Immature natural killer cell (primary cell): ENCODE results near the gene HOXA5. TPM values are rescaled to one million over a fixed set of nuclear protein-coding genes. Genes with fewer than 3 reads are reported as not detected.

Experiments
- DNase-seq, 3 donors: peaks; one replicate each; pipeline ENCODE4 v3.0.0; 2022; ENCODE audit warnings: mixed read lengths in 1 of 3
- H3K27ac Mint-ChIP-seq, 6 donors: one replicate each; pipeline ENCODE4 v1.8.0; 2020; ENCODE audit warnings: mixed read lengths in 6 of 6, mild to moderate bottlenecking in 5 of 6, inconsistent platforms in 4 of 6, moderate library complexity in 3 of 6
- H3K27me3 Mint-ChIP-seq, 3 donors: one replicate each; pipeline ENCODE4 v1.8.0; 2020 to 2021; ENCODE audit warnings: low read depth in 3 of 3, mild to moderate bottlenecking in 3 of 3, mixed read lengths in 3 of 3, moderate library complexity in 3 of 3, inconsistent platforms in 1 of 3
- H3K36me3 Mint-ChIP-seq, 3 donors: one replicate each; pipeline ENCODE4 v1.8.0; 2020; ENCODE audit warnings: mixed read lengths in 3 of 3, inconsistent platforms in 2 of 3, mild to moderate bottlenecking in 2 of 3
- H3K4me1 Mint-ChIP-seq, 2 donors: one replicate each; pipeline ENCODE4 v1.8.0; 2020; ENCODE audit warnings: inconsistent platforms in 2 of 2, mild to moderate bottlenecking in 2 of 2, mixed read lengths in 2 of 2, moderate library complexity in 1 of 2
- H3K4me3 Mint-ChIP-seq, 5 donors: one replicate each; pipeline ENCODE4 v1.8.0; 2020; ENCODE audit warnings: mild to moderate bottlenecking in 5 of 5, mixed read lengths in 5 of 5, inconsistent platforms in 3 of 5, moderate library complexity in 3 of 5
- H3K9me3 Mint-ChIP-seq, 6 donors: one replicate each; pipeline ENCODE4 v1.8.0; 2020; ENCODE audit warnings: mild to moderate bottlenecking in 6 of 6, mixed read lengths in 6 of 6, inconsistent platforms in 4 of 6, moderate library complexity in 3 of 6
- polyA plus RNA-seq, 3 donors: library from polyadenylated mRNA; unstranded; fragments of 300-500 nt; fragmentation: Illumina TruSeq; gene quantifications; one replicate each; pipeline ENCODE4 v1.2.3, GENCODE V29; 2021

Gene HOXA5
- polyA plus RNA-seq: 1 to 10 TPM in 1 of 3 donors, under 1 TPM in 2; 0.42 to 1.1 (median 0.73) TPM

DNA sequence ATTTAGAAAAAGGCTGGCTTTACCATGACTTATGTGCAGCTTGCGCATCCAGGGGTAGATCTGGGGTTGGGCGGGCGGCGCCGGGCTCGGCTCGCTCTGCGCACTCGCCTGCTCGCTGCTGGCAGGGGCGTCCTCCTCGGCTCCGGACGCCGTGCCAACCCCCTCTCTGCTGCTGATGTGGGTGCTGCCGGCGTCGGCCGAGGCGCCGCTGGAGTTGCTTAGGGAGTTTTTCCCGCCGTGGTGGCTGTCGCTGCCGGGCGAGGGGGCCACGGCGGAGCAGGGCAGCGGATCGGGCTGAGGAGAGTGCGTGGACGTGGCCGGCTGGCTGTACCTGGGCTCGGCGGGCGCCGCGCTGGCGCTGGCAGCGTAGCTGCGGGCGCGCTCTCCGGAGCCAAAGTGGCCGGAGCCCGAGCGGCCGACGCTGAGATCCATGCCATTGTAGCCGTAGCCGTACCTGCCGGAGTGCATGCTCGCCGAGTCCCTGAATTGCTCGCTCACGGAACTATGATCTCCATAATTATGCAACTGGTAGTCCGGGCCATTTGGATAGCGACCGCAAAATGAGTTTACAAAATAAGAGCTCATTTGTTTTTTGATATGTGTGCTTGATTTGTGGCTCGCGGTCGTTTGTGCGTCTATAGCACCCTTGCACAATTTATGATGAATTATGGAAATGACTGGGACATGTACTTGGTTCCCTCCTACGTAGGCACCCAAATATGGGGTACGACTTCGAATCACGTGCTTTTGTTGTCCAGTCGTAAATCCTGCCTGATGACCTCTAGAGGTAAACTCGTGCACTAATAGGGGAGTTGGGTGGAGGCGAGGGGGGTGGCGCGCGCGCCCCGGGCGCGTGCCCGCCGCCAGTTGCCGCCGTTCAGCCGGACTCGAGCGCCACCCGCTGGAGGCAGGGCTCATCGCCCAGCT, at the start of gene HOXA5:
Gene HOXA5, minus strand, starts transcription at position 659 of the 927 bp plus-strand sequence. Its CDS starts 74 bp downstream, at position 585.
- peaks cover 10 to 18% of the 10 kb centered on the region in 2 donors for H3K4me1 Mint-ChIP-seq
- H3K4me3 Mint-ChIP-seq: peak within 1 kb of the TSS; percentile 67 to 74 (median 70)
- no peaks in the 10 kb centered on the region for H3K9me3 Mint-ChIP-seq
- peak within 1 kb of the TSS in 1 of 6 donors; percentile 37 for H3K27ac Mint-ChIP-seq
- peaks cover 0 to 12% (median 0%) of the 10 kb centered on the region in 3 donors for H3K36me3 Mint-ChIP-seq
- peaks cover 11 to 25% (median 20%) of the 10 kb centered on the region in 3 donors for H3K27me3 Mint-ChIP-seq
- DNase-seq: peak; percentile 38 to 65 (median 57)

DNA sequence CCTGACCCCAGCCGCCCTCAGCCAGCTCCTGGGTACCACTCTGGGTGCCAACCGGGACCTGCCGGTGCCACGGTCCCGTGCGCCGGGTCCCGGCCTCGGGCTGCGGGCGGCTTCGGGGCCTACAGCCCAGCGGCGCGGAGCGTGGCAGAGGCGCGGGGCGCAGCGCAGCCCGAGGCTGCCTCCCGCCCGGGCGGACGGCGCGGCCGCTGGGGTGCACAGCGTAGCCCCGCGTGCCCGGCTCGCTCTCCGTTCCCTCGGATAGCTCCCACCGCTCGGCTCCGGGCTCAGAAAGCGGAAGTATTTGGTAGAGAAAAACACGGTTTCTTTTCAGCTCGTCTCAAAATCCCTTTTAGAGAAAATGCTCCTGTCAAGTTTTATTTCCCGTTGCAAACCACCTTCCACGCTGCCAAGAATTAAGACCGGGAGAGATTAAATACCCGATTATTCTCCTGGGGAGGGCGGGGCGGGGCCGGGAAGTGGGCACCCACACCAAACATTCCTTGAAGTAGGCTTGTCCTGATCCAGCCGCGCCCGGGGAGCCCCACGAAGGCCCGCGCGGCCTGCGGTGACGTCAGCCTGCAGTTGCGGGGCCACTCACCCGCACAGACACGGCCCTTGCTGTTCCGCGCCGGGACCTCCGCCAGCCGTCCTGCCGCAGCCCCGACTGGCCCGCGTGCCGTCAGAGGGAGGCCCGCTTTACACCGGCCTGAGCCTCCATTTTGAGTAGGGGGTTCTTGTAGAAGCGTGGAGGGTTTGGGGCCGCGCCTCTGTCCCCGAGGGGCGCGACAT, 49.3 kb upstream of the HOXA5 start:
- H3K27ac Mint-ChIP-seq: no peak overlapping the region
- DNase-seq: no peak
- peaks cover 49 to 77% (median 74%) of the 10 kb centered on the region in 3 donors for H3K27me3 Mint-ChIP-seq
- H3K4me1 Mint-ChIP-seq: peaks cover 33 to 43% of the 10 kb centered on the region in 2 donors
- H3K4me3 Mint-ChIP-seq: peak overlapping the region; percentile 57 to 79 (median 73)
- no peaks in the 10 kb centered on the region for H3K9me3 Mint-ChIP-seq
- H3K36me3 Mint-ChIP-seq: no peaks in the 10 kb centered on the region

DNA sequence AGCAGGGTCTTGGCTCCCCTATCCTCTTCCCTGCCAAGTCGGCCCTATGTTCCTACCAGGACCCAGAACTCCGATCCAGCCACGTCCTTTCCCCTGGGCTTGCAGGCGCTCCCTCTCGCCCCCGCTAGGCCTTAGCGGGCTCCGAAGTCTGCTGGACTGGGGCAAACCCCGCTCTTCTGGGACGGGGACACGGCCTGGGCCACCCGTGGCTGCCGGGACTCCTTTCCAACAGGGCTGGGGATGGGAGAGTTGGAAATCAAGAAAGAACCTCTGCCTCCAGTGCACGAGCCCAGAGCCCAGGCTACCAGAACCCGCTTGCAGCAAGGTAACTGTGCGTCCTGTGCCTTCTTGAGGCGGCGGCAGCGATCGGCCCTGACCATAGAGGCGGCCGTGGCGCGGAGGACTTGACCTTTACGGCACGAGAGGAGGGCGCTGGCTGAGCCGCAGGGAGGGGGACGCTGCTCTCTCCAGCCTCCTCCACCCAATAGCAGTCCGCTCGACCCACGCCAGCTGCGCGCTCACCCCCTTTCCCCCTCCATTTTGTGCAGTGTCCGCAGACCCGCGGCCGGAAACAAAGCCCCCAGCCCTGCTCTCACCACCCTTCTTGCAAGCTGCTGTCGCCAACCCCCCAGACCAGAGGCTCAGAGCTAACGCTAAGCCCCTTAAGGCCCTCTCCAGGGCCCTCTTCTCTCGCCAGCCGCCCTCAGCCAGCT, 48.5 kb upstream of the HOXA5 start:
- peaks cover 53 to 77% (median 74%) of the 10 kb centered on the region in 3 donors for H3K27me3 Mint-ChIP-seq
- H3K36me3 Mint-ChIP-seq: no peaks in the 10 kb centered on the region
- no peak overlapping the region for H3K27ac Mint-ChIP-seq
- H3K9me3 Mint-ChIP-seq: no peaks in the 10 kb centered on the region
- DNase-seq: no peak
- peak overlapping the region; percentile 57 to 72 (median 63) for H3K4me3 Mint-ChIP-seq
- H3K4me1 Mint-ChIP-seq: peaks cover 40 to 49% of the 10 kb centered on the region in 2 donors

DNA sequence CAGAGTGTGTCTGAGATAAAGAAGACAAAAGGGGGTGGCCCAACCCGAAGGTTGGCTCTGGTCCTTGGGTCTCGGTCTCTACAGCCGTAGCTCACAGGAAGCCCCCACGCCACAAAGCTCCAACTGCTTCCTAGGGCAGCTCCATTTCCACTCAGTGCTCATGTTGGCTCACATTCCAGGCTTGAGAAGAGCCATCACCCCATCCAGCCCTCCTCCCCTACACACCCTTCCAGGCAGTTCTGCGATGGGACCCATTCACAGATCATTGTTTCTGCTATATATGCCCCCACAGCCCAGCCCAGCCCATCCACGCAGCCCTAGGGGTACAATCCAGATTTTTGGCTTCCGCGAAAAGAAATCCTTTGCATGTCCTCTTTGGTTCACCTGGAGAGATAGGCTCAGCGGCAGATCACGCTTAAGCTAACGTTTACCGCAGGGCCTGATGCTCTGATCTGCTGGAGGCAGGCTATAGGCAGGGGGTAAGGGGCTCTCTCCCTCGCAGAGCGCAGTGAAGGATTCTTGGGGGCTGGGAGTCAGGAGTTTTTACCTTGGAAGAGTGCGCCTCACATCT, 47.8 kb upstream of the HOXA5 start:
- H3K27ac Mint-ChIP-seq: no peak overlapping the region
- peak overlapping the region in 2 of 5 donors; percentile 9 to 32 for H3K4me3 Mint-ChIP-seq
- H3K27me3 Mint-ChIP-seq: peaks cover 55 to 76% (median 73%) of the 10 kb centered on the region in 3 donors
- H3K9me3 Mint-ChIP-seq: no peaks in the 10 kb centered on the region
- H3K36me3 Mint-ChIP-seq: no peaks in the 10 kb centered on the region
- peaks cover 41 to 51% of the 10 kb centered on the region in 2 donors for H3K4me1 Mint-ChIP-seq
- DNase-seq: no peak

DNA sequence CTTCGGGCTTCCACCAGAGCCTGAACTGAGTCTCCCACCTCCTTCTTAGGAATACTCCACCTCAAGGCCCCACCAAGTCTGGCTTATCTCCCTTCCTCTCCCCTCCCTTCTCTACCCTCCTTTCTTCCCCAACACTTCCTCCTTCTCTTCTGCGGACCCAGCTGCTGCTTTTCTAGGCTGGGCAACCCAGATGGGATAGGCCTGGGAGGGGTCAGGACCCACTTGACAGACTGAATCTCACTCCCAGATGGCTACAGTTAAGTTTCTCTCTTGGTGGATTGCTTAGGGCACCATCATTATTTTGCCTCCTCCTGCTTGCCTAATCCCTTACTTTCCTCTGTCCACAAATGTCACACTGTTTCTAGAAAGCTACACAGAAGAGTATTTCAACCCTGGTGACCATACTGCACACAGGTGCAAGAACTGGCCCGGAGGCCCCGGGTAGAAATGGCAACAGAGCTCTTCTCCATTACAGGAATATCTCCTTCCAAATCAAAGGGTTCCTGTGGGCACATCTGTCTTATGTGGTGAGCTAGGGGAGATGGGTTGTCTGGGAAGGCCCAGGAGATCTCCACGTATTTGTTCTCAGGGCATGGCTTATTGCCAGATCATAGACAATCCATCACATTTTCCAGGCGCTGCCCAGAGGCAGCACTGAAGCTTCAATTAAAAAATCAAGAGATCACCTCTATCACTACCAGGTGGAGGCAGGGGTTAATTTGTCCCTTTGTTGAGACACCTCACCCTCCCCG, 46.7 kb upstream of the HOXA5 start:
- peaks cover 52 to 62% of the 10 kb centered on the region in 2 donors for H3K4me1 Mint-ChIP-seq
- H3K27ac Mint-ChIP-seq: no peak overlapping the region
- H3K4me3 Mint-ChIP-seq: peak overlapping the region in 1 of 5 donors; percentile 93
- no peaks in the 10 kb centered on the region for H3K36me3 Mint-ChIP-seq
- H3K27me3 Mint-ChIP-seq: peaks cover 64 to 79% (median 78%) of the 10 kb centered on the region in 3 donors
- no peaks in the 10 kb centered on the region for H3K9me3 Mint-ChIP-seq
- no peak for DNase-seq

DNA sequence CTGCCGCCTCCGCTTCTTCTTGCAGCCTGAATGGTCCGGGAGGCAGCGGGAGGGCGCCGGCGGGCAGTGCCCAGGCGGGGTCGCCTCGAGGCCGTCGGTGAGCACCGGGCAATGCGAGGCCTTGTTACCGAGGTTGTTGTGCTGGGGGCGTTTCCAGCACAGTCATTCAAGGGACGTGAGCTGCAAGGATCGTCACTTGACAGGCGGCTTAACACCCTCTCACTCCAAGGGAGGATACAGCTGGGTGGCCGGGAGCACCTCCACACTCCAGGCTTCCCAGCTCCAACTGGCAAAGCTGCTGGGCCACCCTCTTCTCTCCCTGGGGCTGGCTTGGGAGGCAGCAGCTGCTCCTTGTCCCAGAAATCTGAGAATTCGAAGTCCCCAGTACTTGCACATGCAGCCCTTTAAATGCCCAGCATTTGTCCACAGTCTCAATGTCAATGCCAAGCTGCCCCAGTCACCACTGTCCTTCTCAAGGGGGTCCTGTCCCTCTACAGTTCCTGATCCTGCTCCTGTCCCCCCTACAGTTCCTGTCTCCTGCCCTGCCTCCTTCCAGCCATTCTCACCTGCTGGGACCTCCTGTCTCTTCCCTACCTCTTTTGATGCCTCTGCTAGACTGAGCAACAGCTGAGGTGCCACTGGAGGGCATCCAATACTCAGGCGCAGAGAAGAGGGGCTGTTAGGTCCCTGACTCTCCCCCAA, 46.0 kb upstream of the HOXA5 start:
- peak overlapping the region; percentile 44 to 93 (median 60) for H3K4me3 Mint-ChIP-seq
- H3K4me1 Mint-ChIP-seq: peaks cover 58 to 69% of the 10 kb centered on the region in 2 donors
- no peaks in the 10 kb centered on the region for H3K9me3 Mint-ChIP-seq
- H3K27me3 Mint-ChIP-seq: peaks cover 65 to 79% (median 78%) of the 10 kb centered on the region in 3 donors
- DNase-seq: no peak
- no peak overlapping the region for H3K27ac Mint-ChIP-seq
- no peaks in the 10 kb centered on the region for H3K36me3 Mint-ChIP-seq

DNA sequence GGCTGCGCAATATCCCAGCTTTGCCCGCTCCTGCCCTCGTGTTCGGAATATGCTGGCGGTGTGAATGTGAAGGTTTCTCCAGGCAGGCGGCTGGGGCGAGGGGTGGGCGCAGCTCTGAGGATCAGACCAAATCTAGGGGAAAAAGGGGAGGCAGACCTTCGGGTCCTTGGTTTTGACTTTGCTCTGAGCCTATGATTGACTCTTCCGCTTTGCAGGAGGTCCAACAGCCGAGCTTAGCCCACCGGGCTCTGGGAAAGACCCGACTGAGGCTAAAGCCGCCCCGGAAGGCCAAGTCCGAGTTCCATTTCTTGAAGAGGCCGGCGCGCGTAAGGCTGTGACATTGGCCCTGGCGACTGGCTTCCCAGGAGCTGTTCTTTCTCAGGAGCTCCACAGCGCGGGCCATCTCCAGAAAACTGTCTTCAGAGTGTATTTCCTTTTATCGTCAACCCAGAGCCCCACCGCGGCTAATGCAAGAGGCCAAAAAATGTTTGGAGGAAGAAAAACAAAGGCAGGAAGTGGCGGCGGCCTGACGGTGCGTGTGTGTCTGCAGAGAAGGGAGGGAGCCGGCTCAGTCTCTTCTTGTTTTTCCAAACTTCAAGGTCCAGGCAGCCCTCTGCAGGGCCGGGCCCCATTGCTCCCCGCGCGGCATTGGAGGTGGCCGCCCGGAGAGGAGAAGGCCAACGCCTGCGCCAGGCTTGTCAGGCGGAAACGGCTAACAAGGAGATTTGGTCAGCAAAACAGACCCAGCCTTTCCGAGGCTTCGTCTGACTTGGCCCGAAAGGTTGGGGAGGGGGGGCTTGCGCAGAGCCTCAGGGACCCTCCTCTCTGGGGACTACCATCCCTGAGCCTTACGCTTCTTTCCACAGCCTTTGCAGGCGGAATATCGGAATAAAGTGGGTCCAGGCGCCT, 45.2 kb upstream of the HOXA5 start:
- H3K9me3 Mint-ChIP-seq: no peaks in the 10 kb centered on the region
- peaks cover 64 to 72% of the 10 kb centered on the region in 2 donors for H3K4me1 Mint-ChIP-seq
- H3K4me3 Mint-ChIP-seq: peak overlapping the region; percentile 72 to 93 (median 85)
- DNase-seq: no peak
- no peaks in the 10 kb centered on the region for H3K36me3 Mint-ChIP-seq
- peak overlapping the region in 1 of 6 donors; percentile 57 for H3K27ac Mint-ChIP-seq
- H3K27me3 Mint-ChIP-seq: peaks cover 67 to 79% (median 79%) of the 10 kb centered on the region in 3 donors

DNA sequence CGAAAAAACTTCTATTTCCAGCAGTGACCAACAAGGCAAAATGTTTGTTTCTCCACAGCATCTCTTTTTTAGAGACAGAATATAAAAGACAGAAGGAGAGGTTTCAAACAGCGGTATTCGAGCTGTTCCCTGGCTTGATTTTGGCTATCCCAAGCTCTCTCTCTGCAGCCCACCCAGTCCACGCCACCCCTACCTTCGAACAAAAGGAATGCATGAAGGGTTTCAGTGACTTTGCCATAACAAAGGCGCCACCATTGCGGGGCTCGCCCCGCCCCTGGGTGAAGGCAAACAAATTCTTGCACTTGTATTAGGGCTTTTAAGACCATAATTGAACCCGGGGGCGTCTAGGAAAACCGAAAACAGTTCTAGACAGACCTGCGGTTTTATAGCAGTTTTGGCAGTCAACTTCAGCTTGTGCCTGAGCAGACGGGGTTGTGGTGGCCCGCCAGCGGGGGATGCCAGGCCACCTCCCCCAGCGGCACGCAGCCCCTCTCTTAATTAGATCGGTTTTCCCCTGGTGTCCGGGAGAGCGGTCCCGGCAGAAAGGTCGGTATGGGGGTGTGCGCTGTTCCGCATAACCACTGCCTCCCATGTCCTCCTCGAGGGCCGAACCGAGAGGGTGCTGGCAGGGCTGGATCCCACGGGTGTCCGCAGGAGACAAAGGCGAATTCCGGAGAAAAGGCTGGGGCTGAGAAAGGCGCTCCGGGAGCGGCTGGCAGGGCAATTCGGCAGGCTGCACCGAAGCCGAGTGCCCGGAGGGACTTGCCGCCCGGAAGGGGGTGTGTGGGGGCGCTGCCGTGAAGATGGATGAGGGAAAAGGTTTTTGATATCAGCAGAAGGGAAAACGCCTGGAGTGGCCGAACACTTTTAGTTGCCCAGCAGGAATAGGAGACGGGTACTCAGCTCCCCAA, 44.2 kb upstream of the HOXA5 start:
- H3K9me3 Mint-ChIP-seq: no peaks in the 10 kb centered on the region
- no peak overlapping the region for H3K27ac Mint-ChIP-seq
- H3K4me3 Mint-ChIP-seq: peak overlapping the region; percentile 72 to 93 (median 85)
- H3K4me1 Mint-ChIP-seq: peaks cover 59 to 65% of the 10 kb centered on the region in 2 donors
- DNase-seq: no peak
- no peaks in the 10 kb centered on the region for H3K36me3 Mint-ChIP-seq
- peaks cover 67 to 85% (median 78%) of the 10 kb centered on the region in 3 donors for H3K27me3 Mint-ChIP-seq

DNA sequence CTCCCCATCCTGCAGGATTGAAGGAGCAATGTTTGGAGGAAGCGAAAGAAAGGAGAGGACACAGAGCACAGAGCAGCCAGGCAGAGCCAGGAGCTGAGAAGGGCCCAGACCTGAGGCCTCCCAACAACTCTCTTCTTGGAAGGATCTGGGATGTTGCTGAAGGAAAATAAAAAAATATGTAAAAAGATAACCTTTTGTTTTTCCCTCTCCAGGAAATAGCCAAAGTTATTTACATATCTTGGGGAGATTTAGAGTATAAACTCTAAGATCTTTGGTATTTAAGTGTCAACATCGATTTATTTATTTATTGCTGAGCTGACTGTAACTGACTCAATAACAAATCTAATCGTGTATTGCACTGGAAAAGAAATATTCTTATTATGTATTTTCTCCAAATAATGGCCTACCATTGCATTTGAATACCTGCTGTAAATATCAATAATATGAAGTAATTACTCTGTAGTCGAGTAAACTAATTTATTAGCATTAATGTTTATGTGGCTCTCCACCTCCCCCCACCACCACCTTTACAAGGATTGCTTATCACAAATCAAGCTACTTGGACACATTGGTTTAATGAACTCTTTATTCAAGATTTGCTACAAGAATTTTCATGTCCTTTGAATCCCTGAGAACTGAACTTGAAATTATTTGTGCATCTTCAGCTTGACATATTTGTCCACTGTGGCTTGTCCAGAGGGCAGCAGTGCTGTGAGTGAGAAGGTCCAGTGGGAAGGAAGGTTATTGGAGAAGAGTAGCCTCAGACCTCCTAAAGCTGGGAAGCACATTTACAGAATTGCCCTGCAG, 43.4 kb upstream of the HOXA5 start:
- H3K4me1 Mint-ChIP-seq: peaks cover 54 to 62% of the 10 kb centered on the region in 2 donors
- peaks cover 66 to 86% (median 75%) of the 10 kb centered on the region in 3 donors for H3K27me3 Mint-ChIP-seq
- H3K9me3 Mint-ChIP-seq: no peaks in the 10 kb centered on the region
- H3K27ac Mint-ChIP-seq: no peak overlapping the region
- peak overlapping the region; percentile 12 to 93 (median 72) for H3K4me3 Mint-ChIP-seq
- H3K36me3 Mint-ChIP-seq: no peaks in the 10 kb centered on the region
- no peak for DNase-seq
